H9 (cell line): Measurements from ENCODE around the gene SRSF10. TPM values are rescaled to one million over a fixed set of nuclear protein-coding genes. Genes with fewer than 3 reads are reported as not detected.

Source experiments
- DNase-seq: peaks from one replicate; pipeline ENCODE4 v3.0.0-alpha.2; 2017
- H2AFZ ChIP-seq: one replicate; pipeline ENCODE4 v1.6.1; 2013; ENCODE audit warnings: mild to moderate bottlenecking, low read length, control low read depth, moderate library complexity
- H2AK5ac ChIP-seq: 2 replicates; pipeline ENCODE4 v1.6.1; 2013; ENCODE audit warnings: low read length, control low read depth, mixed read lengths; ENCODE audit not compliant: insufficient read length
- H2BK120ac ChIP-seq: one replicate; pipeline ENCODE4 v1.6.1; 2013; ENCODE audit warnings: low read depth, mild to moderate bottlenecking, low read length, control low read depth, inconsistent platforms; ENCODE audit not compliant: poor library complexity, severe bottlenecking
- H2BK12ac ChIP-seq: 2 replicates; pipeline ENCODE4 v1.6.1; 2013; ENCODE audit warnings: low read length, control low read depth, mixed read lengths, low read depth; ENCODE audit not compliant: insufficient read length
- H2BK15ac ChIP-seq: 2 replicates; pipeline ENCODE4 v1.6.1; 2013; ENCODE audit warnings: low read depth, low read length, control low read depth
- H2BK20ac ChIP-seq: one replicate; pipeline ENCODE4 v1.6.1; 2013; ENCODE audit warnings: low read depth, mild to moderate bottlenecking, low read length, control low read depth, inconsistent platforms; ENCODE audit not compliant: poor library complexity, severe bottlenecking
- H2BK5ac ChIP-seq: 2 replicates; pipeline ENCODE4 v1.6.1; 2013; ENCODE audit warnings: low read length, control low read depth, mixed read lengths; ENCODE audit not compliant: insufficient read length
- H3K14ac ChIP-seq: 2 replicates; pipeline ENCODE4 v1.6.1; 2013; ENCODE audit warnings: low read length, control low read depth; ENCODE audit not compliant: insufficient read depth
- H3K18ac ChIP-seq: 2 replicates; pipeline ENCODE4 v1.6.1; 2013; ENCODE audit warnings: low read depth, mild to moderate bottlenecking, mixed read lengths, low read length, control low read depth; ENCODE audit not compliant: insufficient read length
- H3K23ac ChIP-seq: 2 replicates; pipeline ENCODE4 v1.6.1; 2013; ENCODE audit warnings: low read length, control low read depth, mixed read lengths, low read depth; ENCODE audit not compliant: insufficient read length
- H3K23me2 ChIP-seq: 2 replicates; pipeline ENCODE4 v1.6.1; 2013; ENCODE audit warnings: low read depth, mild to moderate bottlenecking, mixed read lengths, low read length, control low read depth; ENCODE audit not compliant: insufficient read length, poor library complexity, severe bottlenecking
- H3K27ac ChIP-seq: 2 replicates; pipeline ENCODE4 v1.5.1; 2013; ENCODE audit warnings: low read length, control low read depth, mixed read lengths, low read depth; ENCODE audit not compliant: insufficient read length
- H3K27me3 ChIP-seq: 2 replicates; pipeline ENCODE4 v1.6.1; 2013; ENCODE audit warnings: low read length, control low read depth, inconsistent platforms; ENCODE audit not compliant: insufficient read depth
- H3K4ac ChIP-seq: 2 replicates; pipeline ENCODE4 v1.6.1; 2013; ENCODE audit warnings: low read depth, mild to moderate bottlenecking, control low read depth, inconsistent platforms, low read length, moderate library complexity
- H3K4me1 ChIP-seq: 2 replicates; pipeline ENCODE4 v1.6.1; 2013; ENCODE audit warnings: low read length, control low read depth, inconsistent platforms; ENCODE audit not compliant: insufficient read depth
- H3K4me2 ChIP-seq: 2 replicates; pipeline ENCODE4 v1.6.1; 2013; ENCODE audit warnings: low read length, control low read depth, mixed read lengths; ENCODE audit not compliant: insufficient read length, insufficient read depth
- H3K56ac ChIP-seq: 2 replicates; pipeline ENCODE4 v1.6.1; 2013; ENCODE audit warnings: low read depth, mild to moderate bottlenecking, mixed read lengths, low read length, control low read depth; ENCODE audit not compliant: insufficient read length
- H3K79me1 ChIP-seq: 2 replicates; pipeline ENCODE4 v1.6.1; 2013; ENCODE audit warnings: low read depth, mild to moderate bottlenecking, moderate library complexity, low read length, control low read depth, inconsistent platforms; ENCODE audit not compliant: insufficient read depth, poor library complexity, severe bottlenecking
- H3K79me2 ChIP-seq: 2 replicates; pipeline ENCODE4 v1.6.1; 2013; ENCODE audit warnings: low read length, control low read depth, inconsistent platforms; ENCODE audit not compliant: insufficient read depth
- H3K9ac ChIP-seq: 2 replicates; pipeline ENCODE4 v1.6.1; 2013; ENCODE audit warnings: low read length, control low read depth, mixed read lengths; ENCODE audit not compliant: insufficient read length; ENCODE audit errors: extremely low read depth
- H3K9me3 ChIP-seq: one replicate; pipeline ENCODE4 v1.6.1; 2013; ENCODE audit warnings: low read depth, low read length, inconsistent platforms; ENCODE audit not compliant: control insufficient read depth
- H3T11ph ChIP-seq: one replicate; pipeline ENCODE4 v1.6.1; 2013; ENCODE audit warnings: mild to moderate bottlenecking, low read length, control low read depth, inconsistent platforms
- H4K20me1 ChIP-seq: one replicate; pipeline ENCODE4 v1.6.1; 2013; ENCODE audit not compliant: control insufficient read depth, insufficient read length, insufficient read depth
- H4K5ac ChIP-seq: 2 replicates; pipeline ENCODE4 v1.6.1; 2013; ENCODE audit warnings: low read depth, mild to moderate bottlenecking, mixed read lengths, low read length, control low read depth; ENCODE audit not compliant: insufficient read length
- H4K8ac ChIP-seq: replicated peaks from 2 replicates; pipeline ENCODE4 v1.6.1; 2013; ENCODE audit warnings: low read length, control low read depth, mixed read lengths, low read depth; ENCODE audit not compliant: insufficient read length
- H4K91ac ChIP-seq: 2 replicates; pipeline ENCODE4 v1.6.1; 2013; ENCODE audit warnings: low read depth, mild to moderate bottlenecking, moderate library complexity, mixed read lengths, low read length, control low read depth; ENCODE audit not compliant: insufficient read length
- H3K27ac Mint-ChIP-seq, 3 experiments: 2 replicates in 2 of 3; 3 replicates in 1 of 3; pipeline ENCODE4 v1.8.0; 2020 to 2021; ENCODE audit warnings: mixed read lengths in 3 of 3, mild to moderate bottlenecking in 1 of 3, moderate library complexity in 1 of 3
- H3K27me3 Mint-ChIP-seq: 2 replicates; pipeline ENCODE4 v1.8.0; 2021; ENCODE audit warnings: low read depth, mild to moderate bottlenecking, moderate library complexity, mixed read lengths
- H3K36me3 Mint-ChIP-seq, 3 experiments: 2 replicates in 2 of 3; 3 replicates in 1 of 3; pipeline ENCODE4 v1.8.0; 2020 to 2021; ENCODE audit warnings: low read depth in 3 of 3, mixed read lengths in 3 of 3; ENCODE audit not compliant: insufficient read depth in 1 of 3
- H3K4me1 Mint-ChIP-seq, 2 experiments: 2 replicates each; pipeline ENCODE4 v1.8.0; 2020; ENCODE audit warnings: mixed read lengths in 2 of 2
- H3K4me3 Mint-ChIP-seq, 2 experiments: 2 replicates in 1 of 2; 3 replicates in 1 of 2; pipeline ENCODE4 v1.8.0; 2020 to 2021; ENCODE audit warnings: mild to moderate bottlenecking in 2 of 2, mixed read lengths in 2 of 2, moderate library complexity in 1 of 2
- H3K9me3 Mint-ChIP-seq, 2 experiments: 2 replicates in 1 of 2; 3 replicates in 1 of 2; pipeline ENCODE4 v1.8.0; 2020; ENCODE audit warnings: mild to moderate bottlenecking in 2 of 2, mixed read lengths in 2 of 2, moderate library complexity in 1 of 2
- WGBS: extraction: QIAGEN DNeasy Blood & Tissue Kit; methylation state at CpG from one replicate; pipeline ENCODE4 v1.1.7; 2013; ENCODE audit warnings: missing lambda C conversion rate, low lambda C conversion rate, mixed read lengths; ENCODE audit not compliant: insufficient read length; ENCODE audit errors: extremely low coverage; 5-methylcytosine and 5-hydroxymethylcytosine counted together
- total RNA-seq: library from RNA; stranded (reverse); gene quantifications from 2 replicates; pipeline ENCODE4 v1.2.1, GENCODE V29; 2021
- TF ChIP-seq, protein P1 (sequence below): fragments of 200-600 bp; sonication (generic); conservative IDR thresholded peaks from 3 replicates; pipeline ENCODE4 v1.8.0; 2021; ENCODE audit warnings: antibody characterized with exemption, mild to moderate bottlenecking

Gene SRSF10
- total RNA-seq, 1 experiment from 2014 or later: 238 TPM

GRCh38 chr1:23957096-23957495 is 23.0 kb downstream of the SRSF10 start:
- Mint-ChIP-seq H3K27me3 (no peaks in the 10 kb centered on the region; the same call in 1 of the 2 replicates), H3K9me3 (no peaks in the 10 kb centered on the region), H3K4me1 (peaks cover 33 to 35% of the 10 kb centered on the region in 2 experiments), H3K4me3 (no peak overlapping the region), H3K27ac (no peak overlapping the region; a peak in 1 of 7 replicates), H3K36me3 (peaks cover 17 to 21% (median 20%) of the 10 kb centered on the region in 3 experiments; a peak in 6 of 7 replicates)
- Histone ChIP-seq H3K56ac (no peak overlapping the region), H2BK15ac (no peak overlapping the region), H3K23me2 (peaks cover 3% of the 10 kb centered on the region), H3K23ac (no peak overlapping the region), H3K4me2 (no peak overlapping the region), H3K27ac (no peak overlapping the region), H3K27me3 (no peaks in the 10 kb centered on the region), H3K4me1 (0 out of 2 replicates have a peak, but pooled peaks cover 4% of the 10 kb centered on the region), H2BK120ac (no peak overlapping the region), H3K18ac (no peak overlapping the region), H3K4ac (no peak overlapping the region), H2BK20ac (no peak overlapping the region), H3K9ac (no peak overlapping the region), H4K91ac (no peak overlapping the region), H4K5ac (no peak overlapping the region), H2BK5ac (no peak overlapping the region), H4K20me1 (no peaks in the 10 kb centered on the region), H3K79me1 (no peaks in the 10 kb centered on the region), H2AFZ (no peak overlapping the region), H3K14ac (no peak overlapping the region), H3K9me3 (no peaks in the 10 kb centered on the region), H3T11ph (no peak overlapping the region), H2AK5ac (no peak overlapping the region), H4K8ac (no peak overlapping the region), H3K79me2 (peaks cover 7% of the 10 kb centered on the region; the same call in 1 of the 2 replicates), H2BK12ac (no peak overlapping the region)
- no CpG with 5 or more reads among the region's 7 CpGs for WGBS
- TF ChIP-seq, protein P1, sequence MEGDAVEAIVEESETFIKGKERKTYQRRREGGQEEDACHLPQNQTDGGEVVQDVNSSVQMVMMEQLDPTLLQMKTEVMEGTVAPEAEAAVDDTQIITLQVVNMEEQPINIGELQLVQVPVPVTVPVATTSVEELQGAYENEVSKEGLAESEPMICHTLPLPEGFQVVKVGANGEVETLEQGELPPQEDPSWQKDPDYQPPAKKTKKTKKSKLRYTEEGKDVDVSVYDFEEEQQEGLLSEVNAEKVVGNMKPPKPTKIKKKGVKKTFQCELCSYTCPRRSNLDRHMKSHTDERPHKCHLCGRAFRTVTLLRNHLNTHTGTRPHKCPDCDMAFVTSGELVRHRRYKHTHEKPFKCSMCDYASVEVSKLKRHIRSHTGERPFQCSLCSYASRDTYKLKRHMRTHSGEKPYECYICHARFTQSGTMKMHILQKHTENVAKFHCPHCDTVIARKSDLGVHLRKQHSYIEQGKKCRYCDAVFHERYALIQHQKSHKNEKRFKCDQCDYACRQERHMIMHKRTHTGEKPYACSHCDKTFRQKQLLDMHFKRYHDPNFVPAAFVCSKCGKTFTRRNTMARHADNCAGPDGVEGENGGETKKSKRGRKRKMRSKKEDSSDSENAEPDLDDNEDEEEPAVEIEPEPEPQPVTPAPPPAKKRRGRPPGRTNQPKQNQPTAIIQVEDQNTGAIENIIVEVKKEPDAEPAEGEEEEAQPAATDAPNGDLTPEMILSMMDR: no peak
- no peak for DNase-seq
